ENCODE results near the gene UIMC1. TPM values are rescaled to one million over a fixed set of nuclear protein-coding genes. Genes with fewer than 3 reads are reported as not detected.
A peak's percentile ranks its signal among the peaks of the same experiment; 100 is the strongest.

UIMC1 gene
- total RNA-seq, 2 experiments from 2014 or later: 42.7 to 78.5 TPM

- H3K27ac ChIP-seq (ENCODE audit: low read depth, low read length, poor library complexity, severe bottlenecking): no peak overlapping the region
- CTCF ChIA-PET (ENCODE audit: unreplicated experiment): no interaction called here
- TF ChIP-seq CTCF (conservative IDR thresholded peaks at IDR 0.05; ENCODE audit: low read length): no peak
- no peak for TF ChIP-seq EZH2phosphoT487 (IDR thresholded peaks at IDR 0.05; ENCODE audit: borderline replicate concordance, low read depth, low read length)
- H2AFZ ChIP-seq (ENCODE audit: low read length): no peak overlapping the region
- DNase-seq (ENCODE audit: low spot score): no peak
- peak overlapping the region; percentile 45 for H3K4me2 ChIP-seq (ENCODE audit: low read length)
- no peaks in the 10 kb centered on the region for H3K9me2 ChIP-seq (ENCODE audit: insufficient read depth, low read length)
- peaks cover 42% of the 10 kb centered on the region; the same call in 1 of the 2 replicates for H3K79me2 ChIP-seq (ENCODE audit: insufficient read depth, low read depth, low read length)
- no peaks in the 10 kb centered on the region for H4K20me1 ChIP-seq (ENCODE audit: insufficient read depth, low read length)
- POLR2A ChIA-PET: interaction anchor here (0.9 kb wide), 1 partner anchor 17 kb away, joined by 4 read pairs; no protein-coding TSS in a partner anchor
- peaks cover 38% of the 10 kb centered on the region for H3K36me3 ChIP-seq (ENCODE audit: insufficient read depth, low read length)
- intact Hi-C loops (cut with micrococcal nuclease; ENCODE audit: unreplicated experiment): no loop called here
- no peak overlapping the region for H3K4me3 ChIP-seq (ENCODE audit: low read depth, low read length, poor library complexity, severe bottlenecking)
- peaks cover 30% of the 10 kb centered on the region for H3K4me1 ChIP-seq (ENCODE audit: insufficient read depth, low read length, poor library complexity, severe bottlenecking)
- BruUV-seq (replicated peaks): no TSS peak
- no peaks in the 10 kb centered on the region for H3K9me3 ChIP-seq (ENCODE audit: low read length)
Measured at GRCh38 chr5:177024559-177024958, 18.0 kb upstream of the UIMC1 start.

DNA sequence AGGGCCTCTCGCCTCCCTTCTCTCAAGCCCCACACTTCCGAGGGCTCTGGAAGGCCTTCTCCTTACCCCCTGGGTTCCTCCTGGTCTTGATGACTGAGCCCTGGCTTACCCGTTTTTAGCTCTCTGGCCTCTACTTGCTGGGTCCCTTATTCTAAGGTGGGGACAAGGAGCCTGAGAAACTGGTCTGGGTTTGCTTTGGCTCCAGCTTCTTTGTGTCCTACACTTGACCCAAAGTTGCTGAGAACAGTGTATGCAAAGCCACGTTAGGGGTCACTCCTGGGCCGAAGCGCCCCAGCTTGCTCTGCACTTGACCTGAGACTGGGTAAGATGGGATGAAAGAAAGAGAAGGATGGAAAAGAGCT, 16.7 kb upstream of the UIMC1 start:
- H3K4me2 ChIP-seq (ENCODE audit: low read length): peak overlapping the region; percentile 99
- peak overlapping the region; percentile 83 for H3K4me3 ChIP-seq (ENCODE audit: low read depth, low read length, poor library complexity, severe bottlenecking)
- TF ChIP-seq EZH2phosphoT487 (IDR thresholded peaks at IDR 0.05; ENCODE audit: borderline replicate concordance, low read depth, low read length): no peak
- TF ChIP-seq CTCF (conservative IDR thresholded peaks at IDR 0.05; ENCODE audit: low read length): no peak
- H4K20me1 ChIP-seq (ENCODE audit: insufficient read depth, low read length): no peaks in the 10 kb centered on the region
- H3K79me2 ChIP-seq (ENCODE audit: insufficient read depth, low read depth, low read length): peaks cover 42% of the 10 kb centered on the region; the same call in 1 of the 2 replicates
- ChIA-PET POLR2A (interaction anchor here (1.2 to 7.5 kb wide), 3 partner anchors 10 to 27 kb away, joined by 3 to 74 read pairs (median 7); partner anchors contain the start of gene UIMC1), CTCF (ENCODE audit: unreplicated experiment) (interaction anchor here (0.6 to 1.0 kb wide), 3 partner anchors 10 to 243 kb away, joined by 3 read pairs; no protein-coding TSS in a partner anchor)
- peak overlapping the region; percentile 87; the same call in 1 of the 2 replicates for H2AFZ ChIP-seq (ENCODE audit: low read length)
- intact Hi-C loops (cut with micrococcal nuclease; ENCODE audit: unreplicated experiment): no loop called here
- H3K9me3 ChIP-seq (ENCODE audit: low read length): no peaks in the 10 kb centered on the region
- peaks cover 30% of the 10 kb centered on the region for H3K4me1 ChIP-seq (ENCODE audit: insufficient read depth, low read length, poor library complexity, severe bottlenecking)
- BruUV-seq (replicated peaks): no TSS peak
- H3K36me3 ChIP-seq (ENCODE audit: insufficient read depth, low read length): peaks cover 30% of the 10 kb centered on the region
- H3K9me2 ChIP-seq (ENCODE audit: insufficient read depth, low read length): no peaks in the 10 kb centered on the region
- H3K27ac ChIP-seq (ENCODE audit: low read depth, low read length, poor library complexity, severe bottlenecking): peak overlapping the region; percentile 60
- DNase-seq (ENCODE audit: low spot score): peak; percentile 41
